HEK293 (cell line): ENCODE data around the gene ANKRD44.

Experiments used
- CTCF ChIP-seq: fragments of 450-650 bp; formaldehyde crosslinking; IDR thresholded peaks from 2 replicates; pipeline ENCODE4 v1.5.1; 2016; ENCODE audit warnings: missing biosample characterization, missing genetic modification characterization
- FEZF1 ChIP-seq: fragments of 450-650 bp; formaldehyde crosslinking; IDR thresholded peaks from 2 replicates; pipeline ENCODE4 v1.5.1; 2016; ENCODE audit warnings: missing biosample characterization, missing genetic modification characterization
- KLF9 ChIP-seq: fragments of 450-650 bp; formaldehyde crosslinking; IDR thresholded peaks from 2 replicates; pipeline ENCODE4 v1.5.1; 2016; ENCODE audit warnings: missing biosample characterization, missing genetic modification characterization, low read depth
- MYNN ChIP-seq: fragments of 450-650 bp; formaldehyde crosslinking; IDR thresholded peaks from 2 replicates; pipeline ENCODE4 v1.5.1; 2016; ENCODE audit warnings: missing biosample characterization, missing genetic modification characterization, borderline replicate concordance
- REST ChIP-seq: fragments of 450-650 bp; formaldehyde crosslinking; IDR thresholded peaks from 2 replicates; pipeline ENCODE4 v1.5.1; 2016; ENCODE audit warnings: missing biosample characterization, missing genetic modification characterization
- ZBTB17 ChIP-seq: fragments of 450-650 bp; formaldehyde crosslinking; IDR thresholded peaks from 2 replicates; pipeline ENCODE4 v1.5.1; 2016; ENCODE audit warnings: missing biosample characterization, missing genetic modification characterization
- ZNF391 ChIP-seq: fragments of 450-650 bp; formaldehyde crosslinking; IDR thresholded peaks from 2 replicates; pipeline ENCODE4 v1.5.1; 2016; ENCODE audit warnings: low read depth, missing biosample characterization, missing genetic modification characterization, borderline replicate concordance
- ZNF416 ChIP-seq: fragments of 450-650 bp; formaldehyde crosslinking; IDR thresholded peaks from 2 replicates; pipeline ENCODE4 v1.5.1; 2016; ENCODE audit warnings: missing biosample characterization, missing genetic modification characterization
- ZNF530 ChIP-seq: fragments of 450-650 bp; formaldehyde crosslinking; IDR thresholded peaks from 2 replicates; pipeline ENCODE4 v1.5.1; 2016; ENCODE audit warnings: low read depth, missing biosample characterization, missing genetic modification characterization
- ZNF580 ChIP-seq: fragments of 450-650 bp; formaldehyde crosslinking; IDR thresholded peaks from 2 replicates; pipeline ENCODE4 v1.5.1; 2016; ENCODE audit warnings: missing biosample characterization, missing genetic modification characterization
- ZNF645 ChIP-seq: fragments of 450-650 bp; formaldehyde crosslinking; IDR thresholded peaks from 2 replicates; pipeline ENCODE4; 2016; ENCODE audit warnings: missing biosample characterization, missing genetic modification characterization
- ZNF658 ChIP-seq: fragments of 450-650 bp; formaldehyde crosslinking; IDR thresholded peaks from 2 replicates; pipeline ENCODE4; 2016; ENCODE audit warnings: missing biosample characterization, missing genetic modification characterization
- ZSCAN5A ChIP-seq: fragments of 450-650 bp; formaldehyde crosslinking; IDR thresholded peaks from 2 replicates; pipeline ENCODE4 v1.5.1; 2016; ENCODE audit warnings: missing biosample characterization, missing genetic modification characterization

- TF ChIP-seq ZNF391 (tag by site-specific recombination) (no peak), REST (tag by site-specific recombination) (no peak), ZSCAN5A (no peak), CTCF (tag by site-specific recombination) (no peak), ZNF530 (no peak), ZNF580 (tag by site-specific recombination) (no peak), KLF9 (tag by site-specific recombination) (no peak), MYNN (tag by site-specific recombination) (no peak), ZNF658 (tag by site-specific recombination) (no peak), ZNF416 (no peak), FEZF1 (tag by site-specific recombination) (no peak), ZBTB17 (no peak), ZNF645 (no peak)
Observed at GRCh38 chr2:197296835-197297234, 13.7 kb downstream of the ANKRD44 start.
